Psoas muscle (tissue), 8 donors: ENCODE data around the gene CPD. TPM values are rescaled to one million over a fixed set of nuclear protein-coding genes. Genes with fewer than 3 reads are reported as not detected.
A peak's percentile ranks its signal among the peaks of the same experiment; 100 is the strongest.
"Not testable (repeated sequence)": the region's sequence is repeated elsewhere in the genome, so short reads cannot be mapped to it uniquely, and the experiment has no call there.

ENCODE experiments used
- ATAC-seq, 4 donors: fragments of 200-7000 bp; cut with Tn5 transposase; one replicate each; pipeline ENCODE4 v1.9.1; 2020; ENCODE audit warnings: moderate library complexity in 3 of 4, mild to moderate bottlenecking in 2 of 4
- DNase-seq, 2 donors: peaks; one replicate each; pipeline ENCODE4 v3.0.0-alpha.2; 2020
- H3K27ac ChIP-seq: fragments of 200-600 bp; one replicate; pipeline ENCODE4 v1.8.0; 2022
- H3K27me3 ChIP-seq, 3 donors: fragments of 200-600 bp in 1 of 3; one replicate each; pipeline versions ENCODE4 v1.6.1 to v1.8.0; 2013 to 2022; ENCODE audit warnings: low read length in 2 of 3, mild to moderate bottlenecking in 2 of 3, moderate library complexity in 1 of 3; ENCODE audit not compliant: insufficient read depth in 3 of 3
- H3K36me3 ChIP-seq, 2 donors: fragments of 200-600 bp in 1 of 2; one replicate each; pipeline versions ENCODE4 v1.6.1 to v1.8.0; 2013 to 2022; ENCODE audit warnings: low read depth in 1 of 2, mild to moderate bottlenecking in 1 of 2, moderate library complexity in 1 of 2; ENCODE audit not compliant: insufficient read depth in 1 of 2
- H3K4me1 ChIP-seq: fragments of 200-600 bp; one replicate; pipeline ENCODE4 v1.8.0; 2022
- H3K4me3 ChIP-seq: fragments of 200-600 bp; one replicate; pipeline ENCODE4 v1.8.0; 2022; ENCODE audit warnings: mild to moderate bottlenecking
- H3K9me3 ChIP-seq: fragments of 200-600 bp; one replicate; pipeline ENCODE4 v1.8.0; 2022
- WGBS, 3 donors: extraction: QIAGEN DNeasy Blood & Tissue Kit; methylation state at CpG; one replicate each; pipeline versions ENCODE4 v1.1.6 to v1.1.7; 2013; 5-methylcytosine and 5-hydroxymethylcytosine counted together
- intact Hi-C, 2 donors: fragments of 100-400 bp; cut with DNase I; formaldehyde crosslinking; loops; one replicate each; pipeline versions ENCODE4 v1.11.0 to v1.14.2; 2022
- polyA plus RNA-seq, 3 donors: library from polyadenylated mRNA; stranded (reverse); fragments of 200-250 nt; gene quantifications; one replicate each; pipeline ENCODE4 v1.2.3, GENCODE V29; 2013
- total RNA-seq, 4 donors: library from RNA; stranded (reverse); fragmentation: NEBNext Ultra II Directional in 2 of 4; extraction: Animal tissue kit (Norgen Biotek cat#: 25700) in 2 of 4; gene quantifications; one replicate each; pipeline versions ENCODE4 v1.2.1 to v1.2.4, GENCODE V29; 2021 to 2023
- TF ChIP-seq, protein P1 (sequence below): fragments of 200-600 bp; IDR thresholded peaks from one replicate; pipeline ENCODE4 v1.8.0; 2022; ENCODE audit warnings: antibody characterized with exemption
- donor health status: healthy with polysubstance abuse.
- donor health status: DM: no; HTN: no; CAD: no; lungs with moderate emphysema.
- donor health status: Bipolar disorder and iron deficiency.
- donor health status: healthy.
- donor health status: DM: yes; HTN: yes; CAD: no.
- donor health status: DM: no; HTN: no; CAD: no.
- donor health status: DM: no; HTN: no; CAD: no.
- donor health status: DM: yes; HTN: yes; CAD: no.

Gene CPD
- total and polyA plus RNA-seq, 7 donors = 5.6 to 29.3 (median 18.6) TPM

DNA sequence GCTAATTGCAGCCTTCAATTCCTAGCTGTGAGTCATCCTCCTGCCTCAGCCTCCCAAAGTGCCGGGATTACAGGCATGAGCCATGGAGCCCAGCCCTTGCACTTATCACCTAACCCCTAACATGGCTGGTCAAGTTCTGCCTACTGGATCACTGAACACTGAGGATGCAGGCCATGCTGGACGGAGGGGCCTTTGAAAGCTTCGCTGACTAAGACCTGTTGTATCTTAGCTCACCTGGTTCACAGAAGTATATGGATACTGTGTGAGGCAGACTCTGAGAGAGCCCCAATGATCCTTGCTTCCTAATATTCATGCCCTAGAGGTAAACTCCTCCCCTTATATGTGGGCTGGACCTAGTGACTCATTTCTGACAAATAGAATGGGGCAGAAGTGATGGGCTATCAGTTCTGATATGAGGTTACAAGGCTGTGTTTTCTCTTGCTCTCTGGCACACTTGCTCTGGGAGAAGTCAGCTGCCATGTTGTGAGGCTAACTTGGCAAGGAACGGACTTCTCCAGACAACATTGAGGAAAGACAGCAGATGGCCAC lies 33.1 kb upstream of the CPD start:
- no peaks in the 10 kb centered on the region for H3K4me1 ChIP-seq
- no peak overlapping the region for H3K4me3 ChIP-seq
- no peaks in the 10 kb centered on the region for H3K36me3 ChIP-seq
- DNase-seq (no peak), ATAC-seq (no peak)
- H3K27ac ChIP-seq = peak overlapping the region; percentile 10
- WGBS, 3 donors = 88 to 93% (median 89%) methylated on average over 4 of the region's 4 CpGs
- H3K27me3 ChIP-seq = no peaks in the 10 kb centered on the region
- H3K9me3 ChIP-seq = no peaks in the 10 kb centered on the region
- TF ChIP-seq, protein P1, sequence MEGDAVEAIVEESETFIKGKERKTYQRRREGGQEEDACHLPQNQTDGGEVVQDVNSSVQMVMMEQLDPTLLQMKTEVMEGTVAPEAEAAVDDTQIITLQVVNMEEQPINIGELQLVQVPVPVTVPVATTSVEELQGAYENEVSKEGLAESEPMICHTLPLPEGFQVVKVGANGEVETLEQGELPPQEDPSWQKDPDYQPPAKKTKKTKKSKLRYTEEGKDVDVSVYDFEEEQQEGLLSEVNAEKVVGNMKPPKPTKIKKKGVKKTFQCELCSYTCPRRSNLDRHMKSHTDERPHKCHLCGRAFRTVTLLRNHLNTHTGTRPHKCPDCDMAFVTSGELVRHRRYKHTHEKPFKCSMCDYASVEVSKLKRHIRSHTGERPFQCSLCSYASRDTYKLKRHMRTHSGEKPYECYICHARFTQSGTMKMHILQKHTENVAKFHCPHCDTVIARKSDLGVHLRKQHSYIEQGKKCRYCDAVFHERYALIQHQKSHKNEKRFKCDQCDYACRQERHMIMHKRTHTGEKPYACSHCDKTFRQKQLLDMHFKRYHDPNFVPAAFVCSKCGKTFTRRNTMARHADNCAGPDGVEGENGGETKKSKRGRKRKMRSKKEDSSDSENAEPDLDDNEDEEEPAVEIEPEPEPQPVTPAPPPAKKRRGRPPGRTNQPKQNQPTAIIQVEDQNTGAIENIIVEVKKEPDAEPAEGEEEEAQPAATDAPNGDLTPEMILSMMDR = no peak
- intact Hi-C loops = no loop called here

DNA sequence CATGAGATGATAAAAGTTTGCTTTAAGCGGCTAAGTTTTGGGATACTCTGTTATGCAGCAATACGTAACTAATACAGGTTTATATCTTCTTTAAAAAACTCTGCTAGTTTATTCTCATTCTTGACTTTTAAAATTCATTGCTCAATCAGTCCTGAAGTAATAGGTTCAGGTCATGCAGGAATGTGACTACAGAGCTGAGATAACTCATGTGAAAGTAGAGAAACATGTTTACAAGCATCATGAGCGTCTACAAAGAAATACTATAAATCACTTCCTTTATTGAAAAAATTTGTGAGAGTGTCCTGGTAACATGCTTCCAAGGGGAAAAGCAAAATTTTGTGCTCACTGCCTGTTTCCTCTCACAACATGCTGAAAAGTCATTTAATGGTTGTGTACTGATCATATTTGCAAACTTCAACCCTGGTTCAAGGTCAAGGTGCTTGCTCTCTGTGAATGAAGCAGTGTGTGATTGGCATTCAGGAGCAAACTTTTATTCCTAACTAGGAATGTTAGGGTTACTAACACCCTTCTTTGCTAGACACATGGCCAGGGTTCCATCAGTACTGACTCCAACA lies 32.4 kb upstream of the CPD start:
- TF ChIP-seq, protein P1 = no peak
- no peak overlapping the region for H3K27ac ChIP-seq
- no peak for ATAC-seq
- H3K36me3 ChIP-seq = no peaks in the 10 kb centered on the region
- no peaks in the 10 kb centered on the region for H3K27me3 ChIP-seq
- H3K4me1 ChIP-seq = no peaks in the 10 kb centered on the region
- no peak overlapping the region for H3K4me3 ChIP-seq
- intact Hi-C loops = no loop called here
- 83 to 86% (median 84%) methylated on average over 3 of the region's 3 CpGs for WGBS, 3 donors
- DNase-seq = no peak
- H3K9me3 ChIP-seq = no peaks in the 10 kb centered on the region

DNA sequence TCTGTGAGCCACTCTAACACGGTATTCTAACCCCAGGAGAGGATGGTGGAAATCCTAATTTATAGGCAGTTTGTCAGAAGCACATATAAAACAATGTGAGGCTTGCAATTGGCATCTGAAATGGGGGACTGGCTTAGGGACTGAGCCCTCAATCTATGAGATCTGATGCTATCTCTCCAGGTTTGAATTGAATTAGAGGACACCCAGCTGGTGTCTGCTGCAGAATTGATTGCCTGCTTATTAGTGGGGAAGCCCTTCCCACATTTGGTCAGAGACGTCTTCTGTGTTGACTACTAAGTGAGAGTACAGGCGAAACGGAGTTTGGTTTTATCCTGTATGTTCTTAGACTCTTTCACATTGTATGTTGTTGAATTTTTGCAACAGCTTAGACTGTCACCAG lies 31.2 kb upstream of the CPD start:
- intact Hi-C loops = no loop called here
- Histone ChIP-seq H3K36me3 (no peaks in the 10 kb centered on the region), H3K27ac (no peak overlapping the region), H3K9me3 (no peaks in the 10 kb centered on the region), H3K27me3 (no peaks in the 10 kb centered on the region), H3K4me1 (no peaks in the 10 kb centered on the region), H3K4me3 (no peak overlapping the region)
- TF ChIP-seq, protein P1 = no peak
- 46 to 66% (median 59%) methylated on average over 4 of the region's 4 CpGs for WGBS, 3 donors
- ATAC-seq (no peak), DNase-seq (no peak)

DNA sequence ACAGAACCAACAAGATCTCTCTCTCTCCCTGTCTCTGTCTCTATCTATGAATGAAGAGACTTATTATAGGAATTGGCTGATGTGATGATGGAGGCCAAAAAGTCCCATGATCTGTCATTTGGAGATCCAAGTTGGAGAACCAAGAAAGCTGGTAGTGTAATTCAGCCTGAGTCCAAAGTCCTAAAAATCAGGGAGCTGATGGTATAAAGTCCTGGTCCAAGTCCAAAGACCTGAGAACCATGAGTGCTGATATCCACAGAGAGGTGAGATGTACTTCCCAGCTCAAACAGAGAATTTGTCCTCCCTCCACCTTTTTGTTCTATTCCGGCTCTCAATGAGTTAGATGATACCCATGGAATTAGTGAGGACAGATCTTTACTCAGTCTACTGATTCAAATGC lies 29.5 kb upstream of the CPD start:
- ATAC-seq (no peak), DNase-seq (no peak)
- 81 to 97% (median 82%) methylated on average over 1 of the region's 1 CpG for WGBS, 3 donors
- Histone ChIP-seq H3K9me3 (no peaks in the 10 kb centered on the region), H3K27me3 (peaks cover 0 to 2% (median 0%) of the 10 kb centered on the region in 3 donors), H3K4me1 (no peaks in the 10 kb centered on the region), H3K27ac (no peak overlapping the region), H3K36me3 (no peaks in the 10 kb centered on the region), H3K4me3 (no peak overlapping the region)
- intact Hi-C loops = no loop called here
- TF ChIP-seq, protein P1 = no peak

DNA sequence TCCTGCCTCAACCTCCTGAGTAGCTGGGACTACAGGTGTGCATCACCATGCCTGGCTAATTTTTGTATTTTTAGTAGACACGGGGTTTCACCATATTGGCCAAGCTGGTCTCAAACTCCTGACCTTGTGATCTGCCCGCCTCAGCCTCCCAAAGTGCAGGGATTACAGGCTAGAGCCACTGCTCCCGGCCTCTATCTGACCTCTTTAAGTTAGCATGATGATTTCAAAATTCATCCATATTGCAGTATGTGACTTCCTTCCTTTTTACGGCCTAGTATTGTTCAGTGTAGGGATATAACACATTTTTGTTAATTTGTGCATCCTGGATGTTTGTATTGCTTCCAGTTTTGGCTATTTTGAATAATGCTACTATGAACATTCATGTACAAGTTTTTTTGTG lies 27.5 kb upstream of the CPD start:
- 84 to 89% (median 89%) methylated on average over 4 of the region's 4 CpGs for WGBS, 3 donors

More for the DNA sequence above, 27.5 kb upstream of the CPD start:
- DNase-seq, H3K4me3 ChIP-seq, H3K27ac ChIP-seq, intact Hi-C loops, H3K4me1 ChIP-seq, H3K27me3 ChIP-seq, H3K36me3 ChIP-seq, H3K9me3 ChIP-seq, ATAC-seq: not testable (repeated sequence)
